Left ventricle myocardium superior (tissue), 1 donor: ENCODE measurements around the gene OR2AK2. TPM values are rescaled to one million over a fixed set of nuclear protein-coding genes. Genes with fewer than 3 reads are reported as not detected.

ENCODE experiments used
- ATAC-seq: fragments of 200-7000 bp; cut with Tn5 transposase; one replicate; pipeline ENCODE4 v1.9.1; 2020; ENCODE audit warnings: mild to moderate bottlenecking, moderate library complexity
- DNase-seq: peaks from one replicate; pipeline ENCODE4 v3.0.0-alpha.2; 2020
- intact Hi-C: fragments of 100-400 bp; cut with micrococcal nuclease; formaldehyde crosslinking; loops from one replicate; pipeline ENCODE4 v1.11.0; 2022
- total RNA-seq: library from RNA; stranded (reverse); fragmentation: NEBNext Ultra II Directional; extraction: Animal tissue kit (Norgen Biotek cat#: 25700); gene quantifications from one replicate; pipeline ENCODE4 v1.2.1, GENCODE V29; 2021
- donor health status: DM: no; HTN: yes; CAD: no; lungs with severe emphysema.

Gene OR2AK2
- total RNA-seq, 1 donor from 2014 or later, result not detected

- intact Hi-C loops, result no loop called here
- DNase-seq (no peak), ATAC-seq (no peak)
Measured at GRCh38 chr1:248015803-248016202, 50.8 kb downstream of the OR2AK2 start.

Other genes with a start within 250 kb of the OR2AK2 start
- not detected for gene OR6F1, start 248.6 kb upstream of the OR2AK2 start, total RNA-seq
- gene OR14K1, start 226.6 kb upstream of the OR2AK2 start, total RNA-seq, result not detected
- gene OR14A2, start 217.1 kb upstream of the OR2AK2 start, total RNA-seq, result not detected
- not detected for gene OR1C1, start 204.7 kb upstream of the OR2AK2 start, total RNA-seq
- not detected for gene OR14A16, start 141.1 kb upstream of the OR2AK2 start, total RNA-seq
- not detected for gene OR11L1, start 123.3 kb upstream of the OR2AK2 start, total RNA-seq
- 0.07 TPM for gene TRIM58, start 108.0 kb upstream of the OR2AK2 start, total RNA-seq
- not detected for gene OR2W3, start 69.6 kb upstream of the OR2AK2 start, total RNA-seq
- gene OR2T8, start 45.0 kb upstream of the OR2AK2 start, total RNA-seq, result not detected
- gene OR2AJ1, start 40.3 kb upstream of the OR2AK2 start, total RNA-seq, result not detected
- gene OR2L8, start 16.4 kb upstream of the OR2AK2 start, total RNA-seq, result not detected
- not detected for gene OR2L5, start 48.4 kb downstream of the OR2AK2 start, total RNA-seq
- 0.05 TPM for gene OR2L2, start 64.8 kb downstream of the OR2AK2 start, total RNA-seq
- not detected for gene OR2L3, start 81.6 kb downstream of the OR2AK2 start, total RNA-seq
- not detected for gene OR2L13, start 130.0 kb downstream of the OR2AK2 start, total RNA-seq
- not detected for gene OR2M5, start 179.9 kb downstream of the OR2AK2 start, total RNA-seq
- gene OR2M2, start 209.6 kb downstream of the OR2AK2 start, total RNA-seq, result not detected
- not detected for gene OR2M3, start 232.0 kb downstream of the OR2AK2 start, total RNA-seq